HT-29 (cell line): ENCODE results near the gene LRRC4B. TPM values are rescaled to one million over a fixed set of nuclear protein-coding genes. Genes with fewer than 3 reads are reported as not detected.

Source experiments
- DNase-seq: peaks from one replicate; pipeline ENCODE4 v3.0.0-alpha.2; 2015; ENCODE audit warnings: low spot score
- total RNA-seq: library from RNA; depleted of rRNA; stranded (reverse); fragments of >200 nt; shearing (Covaris generic); gene quantifications from 2 replicates; pipeline ENCODE4 v1.2.3, GENCODE V29; 2014

The LRRC4B gene
- total RNA-seq, 1 experiment from 2014 or later, result not detected

GRCh38 chr19:50553134-50553703, 15.0 kb downstream of the LRRC4B start:
- no peak for DNase-seq

- DNase-seq, result no peak
Observed at GRCh38 chr19:50552540-50552939, 15.7 kb downstream of the LRRC4B start.

- no peak for DNase-seq
Observed at GRCh38 chr19:50551715-50552187, 16.5 kb downstream of the LRRC4B start.

GRCh38 chr19:50551034-50551714, 17.1 kb downstream of the LRRC4B start:
- no peak for DNase-seq

GRCh38 chr19:50550594-50550966, 17.7 kb downstream of the LRRC4B start:
- no peak for DNase-seq

- DNase-seq, result no peak
Observed at GRCh38 chr19:50549927-50550593, 18.2 kb downstream of the LRRC4B start.

GRCh38 chr19:50549059-50549926, 18.9 kb downstream of the LRRC4B start:
- no peak for DNase-seq

GRCh38 chr19:50548191-50549058, 19.8 kb downstream of the LRRC4B start:
- no peak for DNase-seq

GRCh38 chr19:50547385-50548190, 20.6 kb downstream of the LRRC4B start:
- no peak for DNase-seq

- no peak for DNase-seq
Observed at GRCh38 chr19:50546527-50547221, 21.6 kb downstream of the LRRC4B start.

GRCh38 chr19:50542943-50543342, 25.3 kb downstream of the LRRC4B start:
- DNase-seq, result no peak

GRCh38 chr19:50537769-50538230, 30.4 kb downstream of the LRRC4B start:
- DNase-seq, result peak; percentile 98

GRCh38 chr19:50537306-50537685, 30.9 kb downstream of the LRRC4B start:
- DNase-seq, result no peak

GRCh38 chr19:50536662-50537305, 31.5 kb downstream of the LRRC4B start:
- DNase-seq, result no peak

GRCh38 chr19:50535672-50536187, 32.5 kb downstream of the LRRC4B start:
- no peak for DNase-seq

GRCh38 chr19:50534478-50534877, 33.8 kb downstream of the LRRC4B start:
- DNase-seq, result no peak

GRCh38 chr19:50532952-50533351, 35.3 kb downstream of the LRRC4B start:
- no peak for DNase-seq

GRCh38 chr19:50531171-50531612, 37.0 kb downstream of the LRRC4B start:
- DNase-seq, result no peak
